ENCODE results near the gene YPEL1. TPM values are rescaled to one million over a fixed set of nuclear protein-coding genes. Genes with fewer than 3 reads are reported as not detected.

Gene YPEL1
- total and polyA plus RNA-seq, 2 of the 8 experiments (the other 6 are each of a cell fraction or from before 2014, with no cell fraction given), result 6.0 to 6.7 TPM

GRCh38 chr22:21765909-21766529 lies 30.4 kb upstream of the YPEL1 start (continued):
- TF ChIP-seq CTCF (IDR thresholded peaks at IDR 0.05; ENCODE audit: control extremely low read depth in 1 of 3, insufficient read depth in 1 of 3, low read depth in 1 of 3, low read length in 3 of 3) (no peak), SP1 (IDR thresholded peaks at IDR 0.05; ENCODE audit: low read depth, low read length) (no peak), SIRT6 (IDR thresholded peaks at IDR 0.05; ENCODE audit: low read length) (no peak), CBX8 (IDR thresholded peaks at IDR 0.05; ENCODE audit: borderline replicate concordance, low read depth, low read length) (no peak), BRCA1 (IDR thresholded peaks at IDR 0.05; ENCODE audit: low read depth, low read length) (no peak)

All from H1 (cell line).